ENCODE data around the gene TAF15. TPM values are rescaled to one million over a fixed set of nuclear protein-coding genes. Genes with fewer than 3 reads are reported as not detected.

The TAF15 gene
- total and polyA plus RNA-seq, 4 donors: 54.2 to 217 (median 150) TPM

DNA sequence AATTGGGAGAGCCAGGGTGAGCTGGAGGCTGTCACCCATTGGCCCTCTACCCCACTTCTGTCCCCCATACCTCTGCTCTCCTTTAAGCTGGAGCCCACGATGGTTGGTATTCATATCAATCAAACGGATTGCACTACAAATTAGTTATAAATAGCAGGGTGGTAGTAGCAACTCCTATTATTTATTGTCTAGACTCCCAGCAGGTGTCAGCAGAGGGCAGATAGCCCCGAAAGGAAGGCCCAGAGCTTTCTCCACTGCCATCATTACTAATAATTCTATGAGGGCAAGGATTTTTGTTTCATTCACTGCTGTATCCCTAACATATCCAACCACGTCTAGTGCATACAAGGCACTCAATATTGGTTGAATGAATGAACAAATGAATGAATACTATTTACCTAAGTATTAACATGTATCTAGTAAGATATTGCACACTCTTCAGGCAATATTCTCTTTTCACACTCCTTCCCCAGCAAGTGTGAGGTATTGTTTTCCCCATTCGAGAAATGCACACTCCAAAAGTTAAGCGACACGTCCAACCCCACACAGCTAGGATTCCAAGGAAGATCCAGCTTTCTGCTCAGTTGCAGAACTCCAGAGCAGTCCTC lies 42.3 kb upstream of the TAF15 start:
- Histone ChIP-seq H3K9me3 (ENCODE audit: control insufficient read depth, insufficient read depth, low read length) (no peaks in the 10 kb centered on the region), H3K36me3 (ENCODE audit: control insufficient read depth, insufficient read depth, low read length) (peaks cover 9% of the 10 kb centered on the region), H3K27me3 (ENCODE audit: control insufficient read depth, insufficient read depth, low read length) (no peaks in the 10 kb centered on the region), H3K4me3 (ENCODE audit: low read depth, low read length) (no peak overlapping the region), H3K4me1 (ENCODE audit: control insufficient read depth, insufficient read depth, low read length) (peaks cover 32% of the 10 kb centered on the region), H3K27ac (ENCODE audit: low read depth, low read length) (no peak overlapping the region)
- peak in 2 of 6 donors; percentile 50 to 58 for DNase-seq (ENCODE audit: low read depth in 4 of 6, low spot score in 6 of 6)
- 80% methylated on average over 2 of the region's 7 CpGs for WGBS (ENCODE audit: insufficient coverage)

- Histone ChIP-seq H3K4me3 (ENCODE audit: low read depth, low read length) (no peak overlapping the region), H3K27me3 (ENCODE audit: control insufficient read depth, insufficient read depth, low read length) (no peaks in the 10 kb centered on the region), H3K9me3 (ENCODE audit: control insufficient read depth, insufficient read depth, low read length) (no peaks in the 10 kb centered on the region), H3K27ac (ENCODE audit: low read depth, low read length) (no peak overlapping the region), H3K4me1 (ENCODE audit: control insufficient read depth, insufficient read depth, low read length) (peaks cover 45% of the 10 kb centered on the region), H3K36me3 (ENCODE audit: control insufficient read depth, insufficient read depth, low read length) (peaks cover 14% of the 10 kb centered on the region)
- DNase-seq (ENCODE audit: low read depth in 4 of 6, low spot score in 6 of 6): no peak
- WGBS (ENCODE audit: insufficient coverage): no CpG with 5 or more reads among the region's 2 CpGs
These were observed 40.5 kb upstream of the TAF15 start for GRCh38 chr17:35768797-35769196.

DNA sequence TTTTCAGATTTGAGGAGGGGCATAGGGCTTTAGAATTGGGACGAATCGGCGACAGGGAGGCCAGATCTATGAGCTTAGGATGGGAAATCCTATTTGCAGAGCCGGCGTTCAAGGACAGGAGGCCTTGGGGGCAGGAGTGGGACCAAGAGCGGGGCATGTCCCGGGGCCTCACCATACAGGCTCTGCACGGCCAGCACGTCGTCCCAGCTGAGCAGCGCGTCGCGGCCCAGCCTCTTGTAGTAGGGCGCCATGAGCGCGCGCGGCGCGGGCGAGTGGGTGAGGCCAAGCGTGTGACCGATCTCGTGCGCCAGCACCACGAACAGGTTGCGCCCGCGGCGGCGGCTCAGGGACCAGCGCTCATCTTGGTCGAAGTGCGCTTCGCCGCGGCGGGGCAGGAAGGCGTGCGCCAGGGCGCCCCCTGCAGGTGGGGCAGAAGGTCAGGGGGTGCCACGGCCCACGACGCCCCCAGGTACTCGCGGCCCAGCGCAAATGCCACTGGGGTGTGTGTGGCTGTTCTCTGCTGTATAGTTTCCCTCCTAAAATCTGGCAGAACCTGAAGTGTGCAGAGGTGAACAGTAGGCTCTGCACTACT lies 39.3 kb upstream of the TAF15 start:
- Histone ChIP-seq H3K27ac (ENCODE audit: low read depth, low read length) (no peak overlapping the region), H3K27me3 (ENCODE audit: control insufficient read depth, insufficient read depth, low read length) (no peaks in the 10 kb centered on the region), H3K4me1 (ENCODE audit: control insufficient read depth, insufficient read depth, low read length) (peaks cover 47% of the 10 kb centered on the region), H3K9me3 (ENCODE audit: control insufficient read depth, insufficient read depth, low read length) (no peaks in the 10 kb centered on the region), H3K4me3 (ENCODE audit: low read depth, low read length) (no peak overlapping the region), H3K36me3 (ENCODE audit: control insufficient read depth, insufficient read depth, low read length) (peaks cover 14% of the 10 kb centered on the region)
- 93% methylated on average over 48 of the region's 48 CpGs for WGBS (ENCODE audit: insufficient coverage)
- no peak for DNase-seq (ENCODE audit: low read depth in 4 of 6, low spot score in 6 of 6)

DNA sequence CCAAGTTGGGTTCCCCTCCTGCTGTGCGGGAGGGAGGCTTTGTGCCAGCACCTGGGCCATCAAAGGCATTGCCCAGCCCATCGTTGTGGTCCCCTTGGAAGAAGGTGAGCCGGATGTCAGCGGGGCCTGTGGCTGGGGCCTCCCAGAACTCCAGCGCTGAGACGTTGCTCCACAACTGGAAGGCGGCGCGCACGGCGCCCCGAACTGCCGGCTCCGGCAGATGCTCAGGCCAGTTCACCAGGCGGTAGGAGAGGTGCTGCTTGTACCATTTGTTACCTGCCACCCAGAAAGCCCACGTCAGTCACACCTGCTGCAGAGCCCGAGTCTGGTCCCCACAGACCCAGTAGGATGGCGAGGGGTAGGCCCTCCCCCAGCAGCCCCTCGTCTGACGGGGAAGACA lies 36.2 kb upstream of the TAF15 start:
- Histone ChIP-seq H3K9me3 (ENCODE audit: control insufficient read depth, insufficient read depth, low read length) (no peaks in the 10 kb centered on the region), H3K36me3 (ENCODE audit: control insufficient read depth, insufficient read depth, low read length) (peaks cover 5% of the 10 kb centered on the region), H3K27me3 (ENCODE audit: control insufficient read depth, insufficient read depth, low read length) (no peaks in the 10 kb centered on the region), H3K4me1 (ENCODE audit: control insufficient read depth, insufficient read depth, low read length) (peaks cover 39% of the 10 kb centered on the region), H3K4me3 (ENCODE audit: low read depth, low read length) (no peak overlapping the region), H3K27ac (ENCODE audit: low read depth, low read length) (peak overlapping the region; percentile 85)
- no peak for DNase-seq (ENCODE audit: low read depth in 4 of 6, low spot score in 6 of 6)
- 86% methylated on average over 20 of the region's 20 CpGs for WGBS (ENCODE audit: insufficient coverage)

- Histone ChIP-seq H3K27ac (ENCODE audit: low read depth, low read length) (peak overlapping the region; percentile 85), H3K27me3 (ENCODE audit: control insufficient read depth, insufficient read depth, low read length) (no peaks in the 10 kb centered on the region), H3K36me3 (ENCODE audit: control insufficient read depth, insufficient read depth, low read length) (peaks cover 8% of the 10 kb centered on the region), H3K9me3 (ENCODE audit: control insufficient read depth, insufficient read depth, low read length) (no peaks in the 10 kb centered on the region), H3K4me3 (ENCODE audit: low read depth, low read length) (no peak overlapping the region), H3K4me1 (ENCODE audit: control insufficient read depth, insufficient read depth, low read length) (peaks cover 39% of the 10 kb centered on the region)
- peak in 1 of 6 donors; percentile 34 for DNase-seq (ENCODE audit: low read depth in 4 of 6, low spot score in 6 of 6)
- 33% methylated on average over 7 of the region's 10 CpGs for WGBS (ENCODE audit: insufficient coverage)
These were observed 35.4 kb upstream of the TAF15 start for GRCh38 chr17:35773679-35774425.

DNA sequence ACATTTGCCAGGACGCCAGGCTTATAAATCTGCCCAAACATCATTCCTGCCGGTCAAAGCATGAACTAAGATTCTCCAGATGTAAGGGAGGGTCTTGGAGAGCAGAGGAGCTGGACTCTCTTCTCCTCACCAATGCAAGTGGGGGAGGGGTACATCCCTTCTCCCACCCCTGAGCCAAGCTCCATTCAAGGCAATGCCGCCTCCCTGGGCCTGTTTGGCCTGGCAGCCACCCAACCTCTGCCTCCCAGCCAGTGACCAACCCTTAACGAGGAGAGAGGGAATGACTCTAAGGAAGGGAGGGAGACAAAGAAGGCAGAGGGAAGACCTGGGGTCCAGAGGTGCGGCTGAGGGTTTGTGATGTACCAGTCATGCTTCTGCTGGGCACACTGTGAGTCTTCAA lies 34.8 kb upstream of the TAF15 start:
- Histone ChIP-seq H3K4me1 (ENCODE audit: control insufficient read depth, insufficient read depth, low read length) (peaks cover 39% of the 10 kb centered on the region), H3K27ac (ENCODE audit: low read depth, low read length) (peak overlapping the region; percentile 85), H3K4me3 (ENCODE audit: low read depth, low read length) (no peak overlapping the region), H3K36me3 (ENCODE audit: control insufficient read depth, insufficient read depth, low read length) (peaks cover 10% of the 10 kb centered on the region), H3K9me3 (ENCODE audit: control insufficient read depth, insufficient read depth, low read length) (no peaks in the 10 kb centered on the region), H3K27me3 (ENCODE audit: control insufficient read depth, insufficient read depth, low read length) (no peaks in the 10 kb centered on the region)
- peak in 4 of 6 donors; percentile 54 to 91 (median 80) for DNase-seq (ENCODE audit: low read depth in 4 of 6, low spot score in 6 of 6)
- WGBS (ENCODE audit: insufficient coverage): 20% methylated on average over 1 of the region's 5 CpGs

GRCh38 chr17:35775039-35775438 lies 34.2 kb upstream of the TAF15 start:
- no peaks in the 10 kb centered on the region for H3K9me3 ChIP-seq (ENCODE audit: control insufficient read depth, insufficient read depth, low read length)
- H3K27me3 ChIP-seq (ENCODE audit: control insufficient read depth, insufficient read depth, low read length): no peaks in the 10 kb centered on the region
- H3K27ac ChIP-seq (ENCODE audit: low read depth, low read length): peak overlapping the region; percentile 85
- H3K4me1 ChIP-seq (ENCODE audit: control insufficient read depth, insufficient read depth, low read length): peaks cover 39% of the 10 kb centered on the region
- peaks cover 10% of the 10 kb centered on the region for H3K36me3 ChIP-seq (ENCODE audit: control insufficient read depth, insufficient read depth, low read length)
- 23% methylated on average over 5 of the region's 5 CpGs for WGBS (ENCODE audit: insufficient coverage)
- peak in 2 of 6 donors; percentile 70 to 80 for DNase-seq (ENCODE audit: low read depth in 4 of 6, low spot score in 6 of 6)
- H3K4me3 ChIP-seq (ENCODE audit: low read depth, low read length): no peak overlapping the region

DNA sequence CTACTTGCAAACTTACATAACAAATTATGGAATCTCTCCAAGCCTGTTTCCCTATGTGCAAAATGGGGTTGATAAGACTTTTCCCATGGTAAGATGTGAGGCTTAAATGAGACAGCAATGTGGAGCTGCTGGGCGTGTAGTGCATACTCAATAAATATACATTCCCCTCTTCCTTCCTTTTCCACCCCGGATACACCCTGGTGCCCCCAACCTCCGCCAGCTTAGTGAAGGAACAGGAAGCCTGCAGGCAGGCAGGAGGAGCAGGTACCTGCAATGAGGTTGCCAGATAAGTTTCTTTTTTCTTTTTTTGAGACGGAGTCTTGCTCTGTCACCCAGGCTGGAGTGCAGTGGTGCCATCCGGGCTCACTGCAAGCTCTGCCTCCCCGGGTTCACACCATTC lies 33.7 kb upstream of the TAF15 start:
- no peak overlapping the region for H3K4me3 ChIP-seq (ENCODE audit: low read depth, low read length)
- DNase-seq (ENCODE audit: low read depth in 4 of 6, low spot score in 6 of 6): no peak
- peaks cover 10% of the 10 kb centered on the region for H3K36me3 ChIP-seq (ENCODE audit: control insufficient read depth, insufficient read depth, low read length)
- 40% methylated on average over 2 of the region's 6 CpGs for whole genome bisulfite sequencing (ENCODE audit: insufficient coverage)
- H3K9me3 ChIP-seq (ENCODE audit: control insufficient read depth, insufficient read depth, low read length): no peaks in the 10 kb centered on the region
- peak overlapping the region; percentile 85 for H3K27ac ChIP-seq (ENCODE audit: low read depth, low read length)
- H3K4me1 ChIP-seq (ENCODE audit: control insufficient read depth, insufficient read depth, low read length): peaks cover 39% of the 10 kb centered on the region
- H3K27me3 ChIP-seq (ENCODE audit: control insufficient read depth, insufficient read depth, low read length): no peaks in the 10 kb centered on the region

GRCh38 chr17:35778641-35779196 lies 30.6 kb upstream of the TAF15 start:
- H3K4me3 ChIP-seq (ENCODE audit: low read depth, low read length): no peak overlapping the region
- H3K27ac ChIP-seq (ENCODE audit: low read depth, low read length): no peak overlapping the region
- peaks cover 29% of the 10 kb centered on the region for H3K4me1 ChIP-seq (ENCODE audit: control insufficient read depth, insufficient read depth, low read length)
- no peak for DNase-seq (ENCODE audit: low read depth in 4 of 6, low spot score in 6 of 6)
- no peaks in the 10 kb centered on the region for H3K27me3 ChIP-seq (ENCODE audit: control insufficient read depth, insufficient read depth, low read length)
- 90% methylated on average over 15 of the region's 16 CpGs for WGBS (ENCODE audit: insufficient coverage)
- H3K9me3 ChIP-seq (ENCODE audit: control insufficient read depth, insufficient read depth, low read length): no peaks in the 10 kb centered on the region
- peaks cover 5% of the 10 kb centered on the region for H3K36me3 ChIP-seq (ENCODE audit: control insufficient read depth, insufficient read depth, low read length)

Data from spinal cord (tissue), 10 donors.